ENCODE data around the gene PHC2.

The PHC2 gene

DNA sequence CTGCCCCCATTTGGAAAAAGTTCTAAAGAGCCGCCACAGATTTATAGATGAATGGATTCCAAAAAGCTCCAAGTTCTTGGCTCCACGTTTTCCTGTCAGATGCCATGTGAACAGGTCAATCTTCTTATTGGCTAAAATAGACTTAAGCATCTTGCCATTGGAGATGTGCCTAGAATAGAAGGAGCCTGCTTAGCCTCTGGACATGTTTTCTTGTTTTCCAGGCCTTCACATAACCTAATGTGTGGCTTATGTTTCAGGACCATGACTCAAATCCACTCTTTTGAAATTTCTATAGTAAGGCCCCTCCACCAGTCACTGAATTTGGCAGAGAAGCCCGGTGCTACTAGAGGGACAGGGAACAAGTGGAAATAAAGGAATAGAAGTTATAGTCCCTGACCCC is 31.5 kb downstream of the PHC2 start:
- no peak overlapping the region for H3K4me3 ChIP-seq (ENCODE audit: low read length)
- TF ChIP-seq, protein P1, sequence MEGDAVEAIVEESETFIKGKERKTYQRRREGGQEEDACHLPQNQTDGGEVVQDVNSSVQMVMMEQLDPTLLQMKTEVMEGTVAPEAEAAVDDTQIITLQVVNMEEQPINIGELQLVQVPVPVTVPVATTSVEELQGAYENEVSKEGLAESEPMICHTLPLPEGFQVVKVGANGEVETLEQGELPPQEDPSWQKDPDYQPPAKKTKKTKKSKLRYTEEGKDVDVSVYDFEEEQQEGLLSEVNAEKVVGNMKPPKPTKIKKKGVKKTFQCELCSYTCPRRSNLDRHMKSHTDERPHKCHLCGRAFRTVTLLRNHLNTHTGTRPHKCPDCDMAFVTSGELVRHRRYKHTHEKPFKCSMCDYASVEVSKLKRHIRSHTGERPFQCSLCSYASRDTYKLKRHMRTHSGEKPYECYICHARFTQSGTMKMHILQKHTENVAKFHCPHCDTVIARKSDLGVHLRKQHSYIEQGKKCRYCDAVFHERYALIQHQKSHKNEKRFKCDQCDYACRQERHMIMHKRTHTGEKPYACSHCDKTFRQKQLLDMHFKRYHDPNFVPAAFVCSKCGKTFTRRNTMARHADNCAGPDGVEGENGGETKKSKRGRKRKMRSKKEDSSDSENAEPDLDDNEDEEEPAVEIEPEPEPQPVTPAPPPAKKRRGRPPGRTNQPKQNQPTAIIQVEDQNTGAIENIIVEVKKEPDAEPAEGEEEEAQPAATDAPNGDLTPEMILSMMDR (IDR thresholded peaks at IDR 0.05; ENCODE audit: insufficient read depth, low read depth, low read length, missing control alignments), result no peak
- no peak for DNase-seq (ENCODE audit: low read depth)

GRCh38 chr1:33397994-33398393 is 32.9 kb downstream of the PHC2 start:
- no peak overlapping the region for H3K4me3 ChIP-seq (ENCODE audit: low read length)
- no peak for DNase-seq (ENCODE audit: low read depth)
- TF ChIP-seq, protein P1 (IDR thresholded peaks at IDR 0.05; ENCODE audit: insufficient read depth, low read depth, low read length, missing control alignments), result no peak

- TF ChIP-seq, protein P1 (IDR thresholded peaks at IDR 0.05; ENCODE audit: insufficient read depth, low read depth, low read length, missing control alignments), result no peak
- H3K4me3 ChIP-seq (ENCODE audit: low read length), result no peak overlapping the region
- no peak for DNase-seq (ENCODE audit: low read depth)
Observed at GRCh38 chr1:33397125-33397506, 33.8 kb downstream of the PHC2 start.

- DNase-seq (ENCODE audit: low read depth), result no peak
- TF ChIP-seq, protein P1 (IDR thresholded peaks at IDR 0.05; ENCODE audit: insufficient read depth, low read depth, low read length, missing control alignments), result no peak
- H3K4me3 ChIP-seq (ENCODE audit: low read length), result no peak overlapping the region
Observed at GRCh38 chr1:33396188-33397124, 34.4 kb downstream of the PHC2 start.

GRCh38 chr1:33394770-33395169 is 36.1 kb downstream of the PHC2 start:
- DNase-seq (ENCODE audit: low read depth), result no peak
- H3K4me3 ChIP-seq (ENCODE audit: low read length), result no peak overlapping the region
- TF ChIP-seq, protein P1 (IDR thresholded peaks at IDR 0.05; ENCODE audit: insufficient read depth, low read depth, low read length, missing control alignments), result no peak

DNA sequence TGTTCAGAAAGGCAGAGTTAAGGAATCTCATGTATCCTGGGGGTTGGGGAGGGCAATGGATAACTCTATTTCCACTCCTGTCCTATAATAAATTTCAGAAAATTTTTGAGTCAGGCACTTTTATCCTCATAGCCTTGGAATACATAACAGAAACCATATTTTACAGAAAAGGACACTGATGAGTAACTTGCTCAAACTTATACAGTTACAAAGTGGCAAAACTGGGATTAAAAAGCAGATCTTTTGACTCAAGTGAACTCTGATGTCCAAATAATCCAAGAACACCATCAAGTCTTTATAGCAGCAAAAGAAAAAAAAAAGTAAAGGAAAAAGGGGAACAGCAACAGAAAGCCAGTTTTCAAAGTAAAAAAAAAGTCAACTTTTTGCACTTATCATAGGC is 36.9 kb downstream of the PHC2 start:
- TF ChIP-seq, protein P1 (IDR thresholded peaks at IDR 0.05; ENCODE audit: insufficient read depth, low read depth, low read length, missing control alignments), result no peak
- DNase-seq (ENCODE audit: low read depth), result no peak

DNA sequence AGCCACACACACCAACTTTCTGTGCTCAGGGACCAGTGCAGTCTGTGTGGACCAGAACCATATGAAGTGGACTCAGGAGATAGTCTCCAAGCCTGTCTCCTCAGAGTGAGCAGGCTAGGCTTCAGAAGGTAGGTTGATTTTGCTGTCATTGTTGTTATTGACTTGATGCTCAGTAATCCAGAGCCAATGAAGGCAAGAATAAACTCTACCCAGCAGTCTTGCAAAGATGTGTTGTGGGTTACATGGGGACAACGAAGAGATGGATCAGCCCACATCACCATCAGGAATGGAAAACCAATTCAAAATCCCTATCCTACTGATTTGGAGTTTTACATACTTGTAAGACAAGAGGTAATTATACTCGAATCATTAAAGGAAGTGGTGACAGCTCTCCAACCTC is 37.4 kb downstream of the PHC2 start:
- TF ChIP-seq, protein P1 (IDR thresholded peaks at IDR 0.05; ENCODE audit: insufficient read depth, low read depth, low read length, missing control alignments), result no peak
- DNase-seq (ENCODE audit: low read depth), result no peak

More for the DNA sequence above, 36.9 kb downstream of the PHC2 start:
- no peak overlapping the region for H3K4me3 ChIP-seq (ENCODE audit: low read length)

More for the DNA sequence above, 37.4 kb downstream of the PHC2 start:
- no peak overlapping the region for H3K4me3 ChIP-seq (ENCODE audit: low read length)

Measured in epithelial cell of esophagus (primary cell).